NB4 (cell line): ENCODE data around the gene TMEM204.
"Not testable (repeated sequence)": the region's sequence is repeated elsewhere in the genome, so short reads cannot be mapped to it uniquely, and the experiment has no call there.

ENCODE experiments used
- DNase-seq: peaks from one replicate; pipeline ENCODE4 v3.0.0; 2010; ENCODE audit warnings: low read depth
- H3K4me3 ChIP-seq: one replicate; pipeline ENCODE4 v1.5.1; 2011; ENCODE audit warnings: mild to moderate bottlenecking, low read depth, low read length, moderate library complexity
- MYC ChIP-seq: IDR thresholded peaks from 2 replicates; pipeline ENCODE4 v1.6.1; 2011; ENCODE audit warnings: low read depth, low read length
- POLR2A ChIP-seq: IDR thresholded peaks from 2 replicates; pipeline ENCODE4 v1.6.1; 2011; ENCODE audit warnings: mild to moderate bottlenecking; ENCODE audit not compliant: insufficient read length; ENCODE audit errors: extremely low read depth
- TF ChIP-seq, protein P1 (sequence below): IDR thresholded peaks from 2 replicates; pipeline ENCODE4 v1.6.1; 2011; ENCODE audit warnings: low read depth, low read length
- TF ChIP-seq, protein P2 (sequence below): IDR thresholded peaks from one replicate; pipeline ENCODE4 v1.5.1; 2012; ENCODE audit warnings: low read depth, low read length

Gene TMEM204

DNA sequence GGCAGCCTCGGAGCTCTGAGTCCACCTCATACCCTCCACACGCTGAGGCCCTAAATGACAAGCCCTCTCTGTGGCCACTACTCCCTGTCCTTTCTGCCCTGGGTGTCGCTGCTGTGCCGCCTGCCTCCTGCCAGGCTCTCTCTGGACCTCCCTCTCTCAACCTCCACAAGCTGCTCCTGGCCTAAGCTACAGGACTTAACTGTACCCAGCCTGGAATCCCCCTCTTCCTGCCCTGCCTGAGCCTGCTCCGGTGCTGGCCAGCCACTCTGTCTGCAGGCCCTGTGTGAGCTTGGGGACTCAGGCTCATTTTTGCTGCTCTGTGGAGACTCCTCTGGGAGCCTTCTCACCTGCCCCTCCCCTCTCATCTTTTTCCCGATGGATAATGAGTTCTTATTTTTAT is 56.9 kb downstream of the TMEM204 start:
- no peak overlapping the region for H3K4me3 ChIP-seq
- DNase-seq, result no peak
- TF ChIP-seq, protein P1, sequence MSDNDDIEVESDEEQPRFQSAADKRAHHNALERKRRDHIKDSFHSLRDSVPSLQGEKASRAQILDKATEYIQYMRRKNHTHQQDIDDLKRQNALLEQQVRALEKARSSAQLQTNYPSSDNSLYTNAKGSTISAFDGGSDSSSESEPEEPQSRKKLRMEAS, result no peak
- TF ChIP-seq, protein P2, sequence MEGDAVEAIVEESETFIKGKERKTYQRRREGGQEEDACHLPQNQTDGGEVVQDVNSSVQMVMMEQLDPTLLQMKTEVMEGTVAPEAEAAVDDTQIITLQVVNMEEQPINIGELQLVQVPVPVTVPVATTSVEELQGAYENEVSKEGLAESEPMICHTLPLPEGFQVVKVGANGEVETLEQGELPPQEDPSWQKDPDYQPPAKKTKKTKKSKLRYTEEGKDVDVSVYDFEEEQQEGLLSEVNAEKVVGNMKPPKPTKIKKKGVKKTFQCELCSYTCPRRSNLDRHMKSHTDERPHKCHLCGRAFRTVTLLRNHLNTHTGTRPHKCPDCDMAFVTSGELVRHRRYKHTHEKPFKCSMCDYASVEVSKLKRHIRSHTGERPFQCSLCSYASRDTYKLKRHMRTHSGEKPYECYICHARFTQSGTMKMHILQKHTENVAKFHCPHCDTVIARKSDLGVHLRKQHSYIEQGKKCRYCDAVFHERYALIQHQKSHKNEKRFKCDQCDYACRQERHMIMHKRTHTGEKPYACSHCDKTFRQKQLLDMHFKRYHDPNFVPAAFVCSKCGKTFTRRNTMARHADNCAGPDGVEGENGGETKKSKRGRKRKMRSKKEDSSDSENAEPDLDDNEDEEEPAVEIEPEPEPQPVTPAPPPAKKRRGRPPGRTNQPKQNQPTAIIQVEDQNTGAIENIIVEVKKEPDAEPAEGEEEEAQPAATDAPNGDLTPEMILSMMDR, result no peak
- TF ChIP-seq POLR2A (no peak), MYC (no peak)

DNA sequence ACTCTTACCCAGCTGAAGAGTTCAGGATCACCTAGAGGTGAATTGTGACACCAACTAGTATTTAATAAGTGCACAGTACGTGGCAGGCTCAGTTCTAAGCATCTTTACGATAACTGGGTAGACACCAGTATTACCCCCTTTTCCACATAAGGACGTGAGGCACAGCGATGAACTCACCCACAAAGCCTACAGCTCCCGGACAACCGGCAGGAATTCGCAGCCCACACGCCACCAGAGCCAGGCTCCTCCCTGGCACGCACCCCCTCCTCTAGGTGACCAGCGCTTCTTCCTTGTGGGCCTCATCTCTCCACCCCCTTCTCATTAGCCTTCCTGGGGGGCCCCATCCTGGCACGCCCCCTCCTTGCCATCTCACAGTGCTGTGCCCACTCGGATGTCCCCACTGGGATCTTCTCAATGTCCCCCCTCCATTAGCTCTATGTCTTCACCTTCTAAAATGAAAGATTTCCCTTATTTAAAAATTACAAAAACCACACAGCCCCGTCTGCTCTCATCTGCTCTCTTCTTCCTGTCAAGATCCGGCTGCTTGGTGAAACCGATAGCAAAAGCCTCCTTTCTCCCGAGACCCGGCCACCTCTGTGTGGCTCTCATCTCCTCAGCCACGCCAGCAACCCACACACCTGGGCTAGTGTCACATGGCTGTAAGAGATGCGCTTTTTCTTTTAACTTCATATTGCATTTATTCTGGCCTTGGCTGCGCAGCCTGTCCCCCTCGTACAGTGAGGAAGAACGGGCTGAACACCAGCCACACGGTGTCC is 57.7 kb downstream of the TMEM204 start:
- no peak for TF ChIP-seq MYC
- TF ChIP-seq, protein P1, result no peak
- no peak for TF ChIP-seq POLR2A
- TF ChIP-seq, protein P2, result no peak
- no peak for DNase-seq
- no peak overlapping the region for H3K4me3 ChIP-seq

DNA sequence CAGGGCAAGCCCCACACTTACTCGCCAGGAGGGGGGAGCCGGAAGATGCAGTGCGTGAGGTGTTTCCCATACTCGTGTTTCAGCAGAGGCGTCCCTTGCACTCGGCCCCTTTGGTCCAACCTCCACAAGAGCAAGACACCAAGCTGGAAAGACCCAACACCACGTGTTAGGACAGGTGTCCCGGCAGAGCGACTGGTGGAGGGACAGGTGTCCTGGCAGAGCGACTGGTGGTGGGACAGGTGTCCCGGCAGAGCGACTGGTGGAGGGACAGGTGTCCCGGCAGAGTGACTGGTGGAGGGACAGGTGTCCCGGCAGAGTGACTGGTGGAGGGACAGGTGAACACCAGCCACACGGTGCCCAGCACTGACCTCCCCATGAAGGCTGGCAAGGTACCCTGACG is 59.0 kb downstream of the TMEM204 start:
- no peak for DNase-seq
- TF ChIP-seq, protein P1, result no peak
- no peak for TF ChIP-seq POLR2A
- no peak for TF ChIP-seq MYC
- TF ChIP-seq, protein P2, result no peak
- H3K4me3 ChIP-seq, result no peak overlapping the region

DNA sequence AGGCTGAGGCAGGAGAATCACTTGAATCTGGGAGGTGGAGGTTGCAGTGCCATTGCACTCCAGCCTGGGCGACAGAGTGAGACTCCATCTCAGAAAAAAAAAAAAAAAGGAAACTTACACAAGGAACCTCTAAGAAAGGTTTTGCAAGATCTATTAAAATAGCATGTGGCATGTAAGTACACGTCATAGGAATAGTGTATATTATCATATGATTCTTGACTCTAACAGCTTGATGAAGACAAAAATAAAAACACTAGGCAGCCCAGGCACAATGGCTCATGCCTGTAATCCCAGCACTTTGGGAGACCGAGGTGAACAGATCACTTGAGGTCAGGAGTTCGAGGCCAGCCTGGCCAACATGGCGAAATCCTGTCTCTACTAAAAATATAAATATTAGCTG is 62.0 kb downstream of the TMEM204 start:
- not testable (repeated sequence) for H3K4me3 ChIP-seq, DNase-seq

DNA sequence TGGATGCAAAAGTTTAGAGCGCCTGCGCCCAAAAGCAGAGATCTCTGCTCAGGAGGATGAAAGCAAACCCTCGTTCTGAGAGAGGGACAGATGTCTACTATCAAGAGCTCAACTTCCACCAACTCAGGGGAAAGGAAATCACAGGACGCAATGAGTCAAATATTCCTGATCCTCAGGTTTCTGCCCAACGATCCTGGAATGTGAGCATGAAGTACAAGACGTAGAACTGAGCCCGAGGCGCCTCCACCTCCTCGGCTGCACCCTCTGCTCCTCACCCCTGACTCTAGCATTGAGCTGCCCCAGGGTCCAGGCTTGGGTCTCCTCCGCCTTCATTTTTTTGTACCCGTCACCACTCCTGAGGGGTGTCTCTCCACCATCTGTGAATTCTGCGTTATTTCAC is 63.0 kb downstream of the TMEM204 start:
- TF ChIP-seq, protein P2, result no peak
- TF ChIP-seq POLR2A (no peak), MYC (no peak)
- TF ChIP-seq, protein P1, result no peak

DNA sequence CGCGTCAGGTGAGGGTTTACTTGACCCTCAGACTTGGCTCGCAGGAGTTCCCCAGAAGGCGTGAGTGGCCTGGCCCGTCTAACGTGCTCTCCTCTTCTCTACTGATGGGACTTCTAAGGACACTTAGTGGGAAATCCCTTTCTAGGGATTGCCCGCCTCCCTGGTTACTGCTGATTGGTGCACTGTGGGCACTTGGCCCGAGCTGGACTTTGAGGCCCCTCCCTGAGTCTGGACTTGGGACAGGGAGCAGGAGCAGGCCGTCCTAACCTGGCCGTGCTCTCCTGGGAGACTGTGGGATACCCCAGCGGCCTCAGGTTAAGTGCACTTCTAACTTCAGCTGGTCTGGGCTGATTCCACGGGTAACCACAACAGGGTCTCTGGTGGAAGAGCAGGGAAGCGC is 63.7 kb downstream of the TMEM204 start:
- TF ChIP-seq, protein P2, result no peak
- TF ChIP-seq MYC, result no peak
- TF ChIP-seq, protein P1, result no peak
- no peak for TF ChIP-seq POLR2A
- DNase-seq, result no peak
- no peak overlapping the region for H3K4me3 ChIP-seq

More for the DNA sequence above, 63.0 kb downstream of the TMEM204 start:
- no peak overlapping the region for H3K4me3 ChIP-seq
- no peak for DNase-seq
